Skeletal muscle satellite cell (primary cell): ENCODE data around the gene PARVG.
"Not testable (repeated sequence)": the region's sequence is repeated elsewhere in the genome, so short reads cannot be mapped to it uniquely, and the experiment has no call there.

ENCODE experiments used
- H3K27me3 ChIP-seq: 2 replicates; pipeline ENCODE4 v1.7.0; 2013; ENCODE audit warnings: low read length; ENCODE audit not compliant: control insufficient read depth, insufficient read depth
- H3K36me3 ChIP-seq: 2 replicates; pipeline ENCODE4 v1.7.0; 2013; ENCODE audit warnings: mild to moderate bottlenecking, control low read depth, low read length; ENCODE audit not compliant: insufficient read depth
- H3K4me1 ChIP-seq: 2 replicates; pipeline ENCODE4 v1.7.0; 2013; ENCODE audit warnings: low read length; ENCODE audit not compliant: control insufficient read depth, insufficient read depth
- H3K4me2 ChIP-seq: 2 replicates; pipeline ENCODE4 v1.7.0; 2013; ENCODE audit warnings: mild to moderate bottlenecking, low read length
- H3K4me3 ChIP-seq: 2 replicates; pipeline ENCODE4 v1.7.0; 2013; ENCODE audit warnings: low read length
- H3K9ac ChIP-seq: 2 replicates; pipeline ENCODE4 v1.7.0; 2013; ENCODE audit warnings: mild to moderate bottlenecking, low read depth, low read length, moderate library complexity
- H3K9me3 ChIP-seq: replicated peaks from 2 replicates; pipeline ENCODE4 v1.7.0; 2013; ENCODE audit warnings: mild to moderate bottlenecking, control low read depth, low read length

Gene PARVG

DNA sequence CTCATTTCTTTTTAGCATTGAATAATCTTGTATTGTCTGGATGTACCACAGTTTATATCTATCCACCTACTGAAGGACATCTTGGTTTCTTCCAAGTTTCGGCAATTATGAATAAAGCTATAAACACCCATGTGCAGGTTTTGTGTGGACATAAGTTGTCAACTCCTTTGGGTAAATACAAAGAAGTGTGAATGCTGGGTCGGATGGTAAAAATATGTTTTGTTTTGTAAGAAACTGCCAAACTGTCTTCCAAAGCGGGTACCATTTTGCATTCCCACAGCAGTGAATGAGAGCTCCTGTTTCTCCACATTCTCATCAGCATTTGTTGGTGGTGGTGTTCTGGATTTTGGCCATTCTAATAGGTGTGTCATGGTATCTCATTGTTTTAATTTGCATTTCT is 60.4 kb downstream of the PARVG start:
- not testable (repeated sequence) for H3K9me3 ChIP-seq, H3K4me1 ChIP-seq, H3K4me2 ChIP-seq, H3K36me3 ChIP-seq, H3K9ac ChIP-seq, H3K4me3 ChIP-seq
- H3K27me3 ChIP-seq, result peaks cover 36% of the 10 kb centered on the region

DNA sequence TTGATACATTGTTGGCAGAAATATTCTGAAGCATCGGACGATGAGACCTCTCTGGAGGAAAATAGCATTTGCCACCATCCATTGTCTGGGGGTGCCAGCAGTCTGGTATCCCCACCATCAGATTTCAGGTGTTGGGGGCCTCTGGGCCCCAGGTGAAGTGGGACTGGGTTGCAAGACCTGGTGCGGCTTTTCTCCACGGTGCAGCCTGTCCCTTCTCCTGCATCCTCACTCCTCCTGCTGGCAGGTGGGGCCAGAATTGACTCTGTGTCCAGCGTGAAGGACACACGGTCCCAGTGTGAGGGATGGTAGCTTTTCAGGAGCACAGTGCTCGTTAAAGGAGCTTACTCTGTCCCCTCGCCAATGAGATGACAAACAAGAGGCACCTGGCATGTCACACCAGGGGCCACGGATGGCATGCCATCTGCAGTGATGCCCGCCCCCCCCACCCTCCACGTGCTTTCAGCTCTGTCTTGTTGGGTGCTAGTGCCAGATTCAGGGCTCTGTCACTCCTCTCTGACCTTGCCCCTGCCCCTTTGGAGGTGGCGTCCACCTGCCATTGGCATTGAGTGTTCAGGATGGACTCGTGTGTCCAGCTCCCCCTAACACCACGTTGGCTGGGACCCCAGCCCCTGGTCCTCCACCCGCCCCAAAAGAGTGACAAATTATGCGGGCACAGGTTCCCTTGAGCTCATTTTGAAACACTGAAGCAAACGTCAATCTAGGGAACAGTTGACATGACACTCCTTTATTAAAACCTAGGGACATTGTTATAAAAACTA is 62.4 kb downstream of the PARVG start:
- Histone ChIP-seq H3K4me1 (no peaks in the 10 kb centered on the region), H3K4me3 (no peak overlapping the region), H3K27me3 (peaks cover 39% of the 10 kb centered on the region), H3K9ac (no peak overlapping the region), H3K4me2 (no peak overlapping the region), H3K9me3 (no peaks in the 10 kb centered on the region), H3K36me3 (no peaks in the 10 kb centered on the region)

GRCh38 chr22:44243761-44244160 is 63.0 kb downstream of the PARVG start:
- peaks cover 39% of the 10 kb centered on the region for H3K27me3 ChIP-seq
- H3K4me2 ChIP-seq, result no peak overlapping the region
- H3K9me3 ChIP-seq, result no peaks in the 10 kb centered on the region
- H3K4me1 ChIP-seq, result no peaks in the 10 kb centered on the region
- H3K4me3 ChIP-seq, result no peak overlapping the region
- H3K36me3 ChIP-seq, result no peaks in the 10 kb centered on the region
- no peak overlapping the region for H3K9ac ChIP-seq

DNA sequence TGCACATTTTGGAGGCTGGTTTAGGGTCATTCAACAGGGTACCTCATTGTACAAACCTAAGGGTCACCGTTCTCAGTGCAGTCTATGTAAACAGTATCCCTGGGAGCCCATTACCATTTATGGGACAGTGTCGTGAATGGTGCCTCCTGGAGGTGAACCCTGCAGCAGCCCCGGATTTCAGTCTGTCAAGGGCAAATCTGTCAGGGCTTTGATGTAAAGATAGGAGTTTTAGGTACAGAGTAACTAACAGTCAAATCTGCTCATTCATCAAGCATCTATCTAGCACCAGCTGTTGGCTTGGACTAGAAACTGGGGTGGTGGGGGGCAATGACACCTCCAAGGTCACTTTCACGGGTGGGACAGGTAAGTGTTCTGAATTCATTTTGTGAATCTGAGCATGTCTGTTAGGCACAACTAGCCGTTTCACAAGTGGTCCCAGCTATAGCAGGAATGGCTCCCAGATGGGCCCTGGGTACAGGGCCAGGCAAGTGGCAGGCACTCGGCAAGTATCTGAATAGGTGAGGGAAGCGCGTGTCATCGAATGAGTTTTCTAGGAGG is 63.6 kb downstream of the PARVG start:
- H3K4me3 ChIP-seq, result no peak overlapping the region
- H3K36me3 ChIP-seq, result no peaks in the 10 kb centered on the region
- H3K27me3 ChIP-seq, result peaks cover 35% of the 10 kb centered on the region
- no peak overlapping the region for H3K9ac ChIP-seq
- H3K9me3 ChIP-seq, result no peaks in the 10 kb centered on the region
- no peaks in the 10 kb centered on the region for H3K4me1 ChIP-seq
- no peak overlapping the region for H3K4me2 ChIP-seq

GRCh38 chr22:44245438-44245837 is 64.7 kb downstream of the PARVG start:
- no peaks in the 10 kb centered on the region for H3K36me3 ChIP-seq
- no peak overlapping the region for H3K4me3 ChIP-seq
- H3K4me2 ChIP-seq, result no peak overlapping the region
- H3K4me1 ChIP-seq, result no peaks in the 10 kb centered on the region
- no peak overlapping the region for H3K9ac ChIP-seq
- peaks cover 32% of the 10 kb centered on the region for H3K27me3 ChIP-seq
- H3K9me3 ChIP-seq, result no peaks in the 10 kb centered on the region

DNA sequence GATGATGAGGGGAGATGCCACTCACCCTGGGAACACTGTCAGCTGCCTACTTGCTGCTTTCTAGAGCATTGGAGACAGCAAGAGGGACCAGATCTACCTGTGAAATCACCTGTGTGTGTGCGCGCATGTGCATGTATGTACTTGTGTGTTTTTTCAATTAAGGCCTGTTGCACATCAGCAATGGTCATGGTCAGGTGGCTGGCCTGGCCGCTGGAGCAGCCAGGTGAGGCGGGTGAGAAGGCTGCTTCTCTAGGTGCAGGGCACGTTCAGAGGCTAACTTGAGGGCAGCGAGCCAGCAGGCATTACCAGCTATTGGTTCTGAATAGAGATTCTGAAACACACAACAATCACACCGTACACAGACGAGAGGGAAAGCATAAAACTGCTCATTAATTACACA is 65.1 kb downstream of the PARVG start:
- H3K27me3 ChIP-seq, result peaks cover 29% of the 10 kb centered on the region
- no peaks in the 10 kb centered on the region for H3K9me3 ChIP-seq
- H3K9ac ChIP-seq, result no peak overlapping the region
- no peak overlapping the region for H3K4me3 ChIP-seq
- H3K4me2 ChIP-seq, result no peak overlapping the region
- no peaks in the 10 kb centered on the region for H3K36me3 ChIP-seq
- H3K4me1 ChIP-seq, result no peaks in the 10 kb centered on the region

GRCh38 chr22:44246615-44247326 is 66.0 kb downstream of the PARVG start:
- no peaks in the 10 kb centered on the region for H3K4me1 ChIP-seq

DNA sequence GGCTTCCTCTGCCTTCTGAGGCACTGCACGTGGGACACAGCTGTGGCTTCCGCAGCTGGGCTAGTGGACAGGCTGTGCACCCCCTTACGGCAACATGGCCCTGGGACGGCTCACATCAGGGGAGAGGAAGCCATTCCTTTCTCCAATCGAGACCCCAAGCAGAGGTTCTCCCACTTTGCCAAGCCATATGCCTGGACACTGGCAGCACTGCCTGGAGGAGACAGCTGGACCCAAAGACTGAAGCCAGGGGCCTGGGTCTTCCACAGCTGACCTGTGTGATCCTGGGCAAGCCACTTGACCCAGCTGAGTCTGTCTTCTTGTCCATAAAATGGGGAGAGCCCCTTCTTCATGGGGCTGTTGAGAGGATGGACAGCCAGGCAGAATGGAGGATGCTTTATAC is 66.6 kb downstream of the PARVG start:
- H3K9ac ChIP-seq, result no peak overlapping the region
- H3K9me3 ChIP-seq, result no peaks in the 10 kb centered on the region
- H3K4me1 ChIP-seq, result no peaks in the 10 kb centered on the region
- H3K4me2 ChIP-seq, result no peak overlapping the region
- no peak overlapping the region for H3K4me3 ChIP-seq
- H3K27me3 ChIP-seq, result peaks cover 22% of the 10 kb centered on the region
- no peaks in the 10 kb centered on the region for H3K36me3 ChIP-seq

More at GRCh38 chr22:44246615-44247326, 66.0 kb downstream of the PARVG start:
- no peak overlapping the region for H3K4me2 ChIP-seq
- H3K9ac ChIP-seq, result no peak overlapping the region
- H3K9me3 ChIP-seq, result no peaks in the 10 kb centered on the region
- H3K27me3 ChIP-seq, result peaks cover 25% of the 10 kb centered on the region
- no peak overlapping the region for H3K4me3 ChIP-seq
- H3K36me3 ChIP-seq, result no peaks in the 10 kb centered on the region

DNA sequence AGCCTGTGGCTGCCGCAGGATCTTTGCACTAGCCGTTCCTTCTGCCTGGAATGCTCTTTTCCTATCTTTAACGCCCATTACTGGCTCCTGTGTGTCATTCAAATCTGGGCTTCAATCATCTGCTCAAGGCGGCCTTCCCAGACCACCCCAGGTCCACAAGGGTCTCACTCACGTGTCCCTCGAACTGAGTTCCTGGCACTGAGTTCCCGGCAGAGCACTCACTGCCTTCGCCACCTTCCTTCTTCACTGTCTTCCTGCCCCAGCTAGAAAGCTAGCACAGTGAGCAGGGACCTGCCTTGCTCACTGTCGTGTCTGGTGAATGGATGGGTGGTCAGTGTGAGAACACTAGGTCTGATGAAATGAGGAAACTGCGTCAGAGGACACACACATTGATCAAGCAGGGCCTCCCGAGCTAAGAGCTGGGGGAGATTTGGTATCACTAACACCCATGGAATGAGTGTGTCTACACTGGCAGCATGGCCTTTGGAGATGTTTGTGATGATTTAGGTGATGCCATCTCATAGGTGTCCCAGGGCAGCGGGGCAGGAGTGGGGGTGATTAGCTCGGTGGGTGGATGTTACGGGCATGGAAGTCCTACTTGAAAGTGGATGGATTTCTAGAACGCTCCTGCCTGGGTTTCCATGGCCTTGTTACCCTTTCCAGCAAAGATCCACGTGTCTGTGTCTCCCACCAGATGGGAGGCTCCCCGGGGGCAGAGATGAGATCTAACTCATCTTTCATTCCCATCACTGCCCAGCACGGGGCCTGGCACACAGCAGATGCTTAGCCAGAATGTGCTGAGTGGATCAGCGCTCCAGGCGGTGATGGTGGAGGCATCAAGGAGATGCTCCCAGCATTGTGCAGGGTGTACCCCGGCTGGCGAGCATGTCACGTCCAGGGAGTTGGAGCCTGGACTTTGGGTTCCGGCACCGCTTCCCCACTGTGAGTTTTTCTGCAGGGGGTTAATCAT is 67.5 kb downstream of the PARVG start:
- H3K4me1 ChIP-seq, result no peaks in the 10 kb centered on the region
- H3K4me2 ChIP-seq, result no peak overlapping the region
- H3K4me3 ChIP-seq, result no peak overlapping the region
- H3K27me3 ChIP-seq, result peaks cover 16% of the 10 kb centered on the region
- H3K9me3 ChIP-seq, result no peaks in the 10 kb centered on the region
- no peaks in the 10 kb centered on the region for H3K36me3 ChIP-seq
- H3K9ac ChIP-seq, result no peak overlapping the region

GRCh38 chr22:44248926-44249325 is 68.2 kb downstream of the PARVG start:
- H3K4me2 ChIP-seq, result no peak overlapping the region
- H3K27me3 ChIP-seq, result peaks cover 14% of the 10 kb centered on the region
- no peak overlapping the region for H3K9ac ChIP-seq
- H3K4me3 ChIP-seq, result no peak overlapping the region
- H3K4me1 ChIP-seq, result no peaks in the 10 kb centered on the region
- H3K36me3 ChIP-seq, result no peaks in the 10 kb centered on the region
- H3K9me3 ChIP-seq, result no peaks in the 10 kb centered on the region
